H9 (cell line): ENCODE data around the gene TNFRSF19. TPM values are rescaled to one million over a fixed set of nuclear protein-coding genes. Genes with fewer than 3 reads are reported as not detected.

ENCODE experiments used
- DNase-seq: peaks from one replicate; pipeline ENCODE4 v3.0.0-alpha.2; 2017
- H2AFZ ChIP-seq: one replicate; pipeline ENCODE4 v1.6.1; 2013; ENCODE audit warnings: mild to moderate bottlenecking, low read length, control low read depth, moderate library complexity
- H2AK5ac ChIP-seq: 2 replicates; pipeline ENCODE4 v1.6.1; 2013; ENCODE audit warnings: low read length, control low read depth, mixed read lengths; ENCODE audit not compliant: insufficient read length
- H2BK120ac ChIP-seq: one replicate; pipeline ENCODE4 v1.6.1; 2013; ENCODE audit warnings: low read depth, mild to moderate bottlenecking, low read length, control low read depth, inconsistent platforms; ENCODE audit not compliant: poor library complexity, severe bottlenecking
- H2BK12ac ChIP-seq: 2 replicates; pipeline ENCODE4 v1.6.1; 2013; ENCODE audit warnings: low read length, control low read depth, mixed read lengths, low read depth; ENCODE audit not compliant: insufficient read length
- H2BK15ac ChIP-seq: 2 replicates; pipeline ENCODE4 v1.6.1; 2013; ENCODE audit warnings: low read depth, low read length, control low read depth
- H2BK20ac ChIP-seq: one replicate; pipeline ENCODE4 v1.6.1; 2013; ENCODE audit warnings: low read depth, mild to moderate bottlenecking, low read length, control low read depth, inconsistent platforms; ENCODE audit not compliant: poor library complexity, severe bottlenecking
- H2BK5ac ChIP-seq: 2 replicates; pipeline ENCODE4 v1.6.1; 2013; ENCODE audit warnings: low read length, control low read depth, mixed read lengths; ENCODE audit not compliant: insufficient read length
- H3K14ac ChIP-seq: 2 replicates; pipeline ENCODE4 v1.6.1; 2013; ENCODE audit warnings: low read length, control low read depth; ENCODE audit not compliant: insufficient read depth
- H3K18ac ChIP-seq: 2 replicates; pipeline ENCODE4 v1.6.1; 2013; ENCODE audit warnings: low read depth, mild to moderate bottlenecking, mixed read lengths, low read length, control low read depth; ENCODE audit not compliant: insufficient read length
- H3K23ac ChIP-seq: 2 replicates; pipeline ENCODE4 v1.6.1; 2013; ENCODE audit warnings: low read length, control low read depth, mixed read lengths, low read depth; ENCODE audit not compliant: insufficient read length
- H3K23me2 ChIP-seq: 2 replicates; pipeline ENCODE4 v1.6.1; 2013; ENCODE audit warnings: low read depth, mild to moderate bottlenecking, mixed read lengths, low read length, control low read depth; ENCODE audit not compliant: insufficient read length, poor library complexity, severe bottlenecking
- H3K27ac ChIP-seq: 2 replicates; pipeline ENCODE4 v1.5.1; 2013; ENCODE audit warnings: low read length, control low read depth, mixed read lengths, low read depth; ENCODE audit not compliant: insufficient read length
- H3K27me3 ChIP-seq: 2 replicates; pipeline ENCODE4 v1.6.1; 2013; ENCODE audit warnings: low read length, control low read depth, inconsistent platforms; ENCODE audit not compliant: insufficient read depth
- H3K4ac ChIP-seq: 2 replicates; pipeline ENCODE4 v1.6.1; 2013; ENCODE audit warnings: low read depth, mild to moderate bottlenecking, control low read depth, inconsistent platforms, low read length, moderate library complexity
- H3K4me1 ChIP-seq: 2 replicates; pipeline ENCODE4 v1.6.1; 2013; ENCODE audit warnings: low read length, control low read depth, inconsistent platforms; ENCODE audit not compliant: insufficient read depth
- H3K4me2 ChIP-seq: 2 replicates; pipeline ENCODE4 v1.6.1; 2013; ENCODE audit warnings: low read length, control low read depth, mixed read lengths; ENCODE audit not compliant: insufficient read length, insufficient read depth
- H3K56ac ChIP-seq: 2 replicates; pipeline ENCODE4 v1.6.1; 2013; ENCODE audit warnings: low read depth, mild to moderate bottlenecking, mixed read lengths, low read length, control low read depth; ENCODE audit not compliant: insufficient read length
- H3K79me1 ChIP-seq: 2 replicates; pipeline ENCODE4 v1.6.1; 2013; ENCODE audit warnings: low read depth, mild to moderate bottlenecking, moderate library complexity, low read length, control low read depth, inconsistent platforms; ENCODE audit not compliant: insufficient read depth, poor library complexity, severe bottlenecking
- H3K79me2 ChIP-seq: 2 replicates; pipeline ENCODE4 v1.6.1; 2013; ENCODE audit warnings: low read length, control low read depth, inconsistent platforms; ENCODE audit not compliant: insufficient read depth
- H3K9ac ChIP-seq: 2 replicates; pipeline ENCODE4 v1.6.1; 2013; ENCODE audit warnings: low read length, control low read depth, mixed read lengths; ENCODE audit not compliant: insufficient read length; ENCODE audit errors: extremely low read depth
- H3K9me3 ChIP-seq: one replicate; pipeline ENCODE4 v1.6.1; 2013; ENCODE audit warnings: low read depth, low read length, inconsistent platforms; ENCODE audit not compliant: control insufficient read depth
- H3T11ph ChIP-seq: one replicate; pipeline ENCODE4 v1.6.1; 2013; ENCODE audit warnings: mild to moderate bottlenecking, low read length, control low read depth, inconsistent platforms
- H4K20me1 ChIP-seq: one replicate; pipeline ENCODE4 v1.6.1; 2013; ENCODE audit not compliant: control insufficient read depth, insufficient read length, insufficient read depth
- H4K5ac ChIP-seq: 2 replicates; pipeline ENCODE4 v1.6.1; 2013; ENCODE audit warnings: low read depth, mild to moderate bottlenecking, mixed read lengths, low read length, control low read depth; ENCODE audit not compliant: insufficient read length
- H4K8ac ChIP-seq: replicated peaks from 2 replicates; pipeline ENCODE4 v1.6.1; 2013; ENCODE audit warnings: low read length, control low read depth, mixed read lengths, low read depth; ENCODE audit not compliant: insufficient read length
- H4K91ac ChIP-seq: 2 replicates; pipeline ENCODE4 v1.6.1; 2013; ENCODE audit warnings: low read depth, mild to moderate bottlenecking, moderate library complexity, mixed read lengths, low read length, control low read depth; ENCODE audit not compliant: insufficient read length
- H3K27ac Mint-ChIP-seq, 3 experiments: 2 replicates in 2 of 3; 3 replicates in 1 of 3; pipeline ENCODE4 v1.8.0; 2020 to 2021; ENCODE audit warnings: mixed read lengths in 3 of 3, mild to moderate bottlenecking in 1 of 3, moderate library complexity in 1 of 3
- H3K27me3 Mint-ChIP-seq: 2 replicates; pipeline ENCODE4 v1.8.0; 2021; ENCODE audit warnings: low read depth, mild to moderate bottlenecking, moderate library complexity, mixed read lengths
- H3K36me3 Mint-ChIP-seq, 3 experiments: 2 replicates in 2 of 3; 3 replicates in 1 of 3; pipeline ENCODE4 v1.8.0; 2020 to 2021; ENCODE audit warnings: low read depth in 3 of 3, mixed read lengths in 3 of 3; ENCODE audit not compliant: insufficient read depth in 1 of 3
- H3K4me1 Mint-ChIP-seq, 2 experiments: 2 replicates each; pipeline ENCODE4 v1.8.0; 2020; ENCODE audit warnings: mixed read lengths in 2 of 2
- H3K4me3 Mint-ChIP-seq, 2 experiments: 2 replicates in 1 of 2; 3 replicates in 1 of 2; pipeline ENCODE4 v1.8.0; 2020 to 2021; ENCODE audit warnings: mild to moderate bottlenecking in 2 of 2, mixed read lengths in 2 of 2, moderate library complexity in 1 of 2
- H3K9me3 Mint-ChIP-seq, 2 experiments: 2 replicates in 1 of 2; 3 replicates in 1 of 2; pipeline ENCODE4 v1.8.0; 2020; ENCODE audit warnings: mild to moderate bottlenecking in 2 of 2, mixed read lengths in 2 of 2, moderate library complexity in 1 of 2
- WGBS: extraction: QIAGEN DNeasy Blood & Tissue Kit; methylation state at CpG from one replicate; pipeline ENCODE4 v1.1.7; 2013; ENCODE audit warnings: missing lambda C conversion rate, low lambda C conversion rate, mixed read lengths; ENCODE audit not compliant: insufficient read length; ENCODE audit errors: extremely low coverage; 5-methylcytosine and 5-hydroxymethylcytosine counted together
- total RNA-seq: library from RNA; stranded (reverse); gene quantifications from 2 replicates; pipeline ENCODE4 v1.2.1, GENCODE V29; 2021
- TF ChIP-seq, protein P1 (sequence below): fragments of 200-600 bp; sonication (generic); conservative IDR thresholded peaks from 3 replicates; pipeline ENCODE4 v1.8.0; 2021; ENCODE audit warnings: antibody characterized with exemption, mild to moderate bottlenecking

Gene TNFRSF19
- total RNA-seq, 1 experiment from 2014 or later = 2.7 TPM

DNA sequence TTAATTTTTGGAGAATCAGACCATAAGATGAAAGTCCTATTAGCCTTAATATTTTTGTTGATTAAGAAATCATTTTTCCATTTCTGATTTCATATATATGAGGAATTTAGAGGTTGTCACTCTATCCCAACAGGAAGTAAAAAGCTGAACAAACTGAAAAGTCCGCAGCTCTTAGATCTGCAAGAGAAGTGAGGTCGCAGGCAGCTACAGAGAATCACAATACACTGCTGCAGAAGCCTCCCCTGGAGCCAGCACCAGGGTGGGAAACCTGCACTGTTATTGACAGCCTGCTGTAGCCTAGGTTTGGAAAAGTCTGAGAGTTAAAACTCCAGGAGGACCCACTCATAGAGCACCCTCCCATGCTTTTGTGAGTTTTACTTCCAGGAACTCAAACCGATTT, 29.9 kb downstream of the TNFRSF19 start:
- Histone ChIP-seq H2BK20ac (no peak overlapping the region), H3K9me3 (peaks cover 9% of the 10 kb centered on the region), H2BK5ac (no peak overlapping the region), H2BK120ac (no peak overlapping the region), H3K23ac (no peak overlapping the region), H3K4me2 (no peak overlapping the region), H2AFZ (no peak overlapping the region), H3K4ac (no peak overlapping the region), H3K27me3 (no peaks in the 10 kb centered on the region), H3K79me2 (no peaks in the 10 kb centered on the region), H2BK15ac (no peak overlapping the region), H3K79me1 (no peaks in the 10 kb centered on the region), H4K20me1 (no peaks in the 10 kb centered on the region), H2AK5ac (no peak overlapping the region), H3K9ac (no peak overlapping the region), H2BK12ac (no peak overlapping the region), H3T11ph (no peak overlapping the region), H3K56ac (no peak overlapping the region), H4K91ac (no peak overlapping the region), H4K5ac (no peak overlapping the region), H3K23me2 (no peaks in the 10 kb centered on the region), H3K27ac (no peak overlapping the region), H4K8ac (no peak overlapping the region), H3K14ac (no peak overlapping the region), H3K4me1 (no peaks in the 10 kb centered on the region; the same call in 1 of the 2 replicates), H3K18ac (no peak overlapping the region)
- no CpG with 5 or more reads among the region's 3 CpGs for WGBS
- Mint-ChIP-seq H3K27ac (peak overlapping the region; percentile 7 to 93 (median 42); a peak in 4 of 7 replicates), H3K9me3 (peaks cover 50 to 57% of the 10 kb centered on the region in 2 experiments), H3K4me3 (no peak overlapping the region), H3K4me1 (peaks cover 37 to 42% of the 10 kb centered on the region in 2 experiments), H3K27me3 (peaks cover 13% of the 10 kb centered on the region), H3K36me3 (peaks cover 6 to 69% (median 31%) of the 10 kb centered on the region in 3 experiments)
- no peak for DNase-seq
- TF ChIP-seq, protein P1, sequence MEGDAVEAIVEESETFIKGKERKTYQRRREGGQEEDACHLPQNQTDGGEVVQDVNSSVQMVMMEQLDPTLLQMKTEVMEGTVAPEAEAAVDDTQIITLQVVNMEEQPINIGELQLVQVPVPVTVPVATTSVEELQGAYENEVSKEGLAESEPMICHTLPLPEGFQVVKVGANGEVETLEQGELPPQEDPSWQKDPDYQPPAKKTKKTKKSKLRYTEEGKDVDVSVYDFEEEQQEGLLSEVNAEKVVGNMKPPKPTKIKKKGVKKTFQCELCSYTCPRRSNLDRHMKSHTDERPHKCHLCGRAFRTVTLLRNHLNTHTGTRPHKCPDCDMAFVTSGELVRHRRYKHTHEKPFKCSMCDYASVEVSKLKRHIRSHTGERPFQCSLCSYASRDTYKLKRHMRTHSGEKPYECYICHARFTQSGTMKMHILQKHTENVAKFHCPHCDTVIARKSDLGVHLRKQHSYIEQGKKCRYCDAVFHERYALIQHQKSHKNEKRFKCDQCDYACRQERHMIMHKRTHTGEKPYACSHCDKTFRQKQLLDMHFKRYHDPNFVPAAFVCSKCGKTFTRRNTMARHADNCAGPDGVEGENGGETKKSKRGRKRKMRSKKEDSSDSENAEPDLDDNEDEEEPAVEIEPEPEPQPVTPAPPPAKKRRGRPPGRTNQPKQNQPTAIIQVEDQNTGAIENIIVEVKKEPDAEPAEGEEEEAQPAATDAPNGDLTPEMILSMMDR = no peak
